ENCODE results near the gene RAB32. TPM values are rescaled to one million over a fixed set of nuclear protein-coding genes. Genes with fewer than 3 reads are reported as not detected.

Gene RAB32
- 10 to 100 TPM in 1 of 3 donors, 1 to 10 TPM in 2; 1.5 to 12.0 (median 4.7) TPM for total RNA-seq
- total RNA-seq (2013), result 14.9 TPM

GRCh38 chr6:146543211-146543939 is at the start of gene RAB32:
Gene RAB32, plus strand, starts transcription at chr6:146543833. Its CDS starts 39 bp downstream, at chr6:146543872.
- no peaks in the 10 kb centered on the region for H3K9me3 Mint-ChIP-seq
- Histone ChIP-seq H3K4me3 (ENCODE audit: low read length) (peak within 1 kb of the TSS; percentile 52), H3K27me3 (ENCODE audit: control insufficient read depth, insufficient read depth, low read length) (no peaks in the 10 kb centered on the region), H3K4me1 (ENCODE audit: control insufficient read depth, insufficient read depth, low read length) (peaks cover 11% of the 10 kb centered on the region), H3K9me3 (ENCODE audit: control insufficient read depth, insufficient read depth, low read length) (no peaks in the 10 kb centered on the region), H3K27ac (ENCODE audit: low read length) (peak within 1 kb of the TSS; percentile 51), H3K36me3 (ENCODE audit: control insufficient read depth, insufficient read depth, low read length) (no peaks in the 10 kb centered on the region)
- peak within 1 kb of the TSS in 1 of 2 donors; percentile 59 for H3K27ac Mint-ChIP-seq
- TF ChIP-seq, protein P1, sequence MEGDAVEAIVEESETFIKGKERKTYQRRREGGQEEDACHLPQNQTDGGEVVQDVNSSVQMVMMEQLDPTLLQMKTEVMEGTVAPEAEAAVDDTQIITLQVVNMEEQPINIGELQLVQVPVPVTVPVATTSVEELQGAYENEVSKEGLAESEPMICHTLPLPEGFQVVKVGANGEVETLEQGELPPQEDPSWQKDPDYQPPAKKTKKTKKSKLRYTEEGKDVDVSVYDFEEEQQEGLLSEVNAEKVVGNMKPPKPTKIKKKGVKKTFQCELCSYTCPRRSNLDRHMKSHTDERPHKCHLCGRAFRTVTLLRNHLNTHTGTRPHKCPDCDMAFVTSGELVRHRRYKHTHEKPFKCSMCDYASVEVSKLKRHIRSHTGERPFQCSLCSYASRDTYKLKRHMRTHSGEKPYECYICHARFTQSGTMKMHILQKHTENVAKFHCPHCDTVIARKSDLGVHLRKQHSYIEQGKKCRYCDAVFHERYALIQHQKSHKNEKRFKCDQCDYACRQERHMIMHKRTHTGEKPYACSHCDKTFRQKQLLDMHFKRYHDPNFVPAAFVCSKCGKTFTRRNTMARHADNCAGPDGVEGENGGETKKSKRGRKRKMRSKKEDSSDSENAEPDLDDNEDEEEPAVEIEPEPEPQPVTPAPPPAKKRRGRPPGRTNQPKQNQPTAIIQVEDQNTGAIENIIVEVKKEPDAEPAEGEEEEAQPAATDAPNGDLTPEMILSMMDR (IDR thresholded peaks at IDR 0.05), result no peak
- H3K4me1 Mint-ChIP-seq, result peaks cover 4 to 5% of the 10 kb centered on the region in 2 donors
- peaks cover 4 to 13% of the 10 kb centered on the region in 2 donors for H3K27me3 Mint-ChIP-seq (ENCODE audit: low read depth in 2 of 2)
- no peaks in the 10 kb centered on the region for H3K36me3 Mint-ChIP-seq
- intact Hi-C loops (cut with micrococcal nuclease), result no loop called here
- H3K4me3 Mint-ChIP-seq, result peak within 1 kb of the TSS; percentile 89
- ATAC-seq (peak; percentile 87 to 95 (median 90)), DNase-seq (peak; percentile 19 to 50)
- 2% methylated on average over 86 of the region's 86 CpGs for WGBS (ENCODE audit: insufficient coverage)

- Mint-ChIP-seq H3K4me1 (no peaks in the 10 kb centered on the region), H3K27ac (no peak overlapping the region), H3K27me3 (ENCODE audit: low read depth in 2 of 2) (no peaks in the 10 kb centered on the region), H3K4me3 (no peak overlapping the region), H3K36me3 (peaks cover 6% of the 10 kb centered on the region), H3K9me3 (peaks cover 10 to 11% of the 10 kb centered on the region in 2 donors)
- intact Hi-C loops (cut with micrococcal nuclease), result no loop called here
- Histone ChIP-seq H3K9me3 (ENCODE audit: control insufficient read depth, insufficient read depth, low read length) (no peaks in the 10 kb centered on the region), H3K36me3 (ENCODE audit: control insufficient read depth, insufficient read depth, low read length) (no peaks in the 10 kb centered on the region), H3K4me1 (ENCODE audit: control insufficient read depth, insufficient read depth, low read length) (no peaks in the 10 kb centered on the region), H3K27me3 (ENCODE audit: control insufficient read depth, insufficient read depth, low read length) (no peaks in the 10 kb centered on the region), H3K27ac (ENCODE audit: low read length) (no peak overlapping the region), H3K4me3 (ENCODE audit: low read length) (no peak overlapping the region)
- DNase-seq (no peak), ATAC-seq (no peak)
- 69% methylated on average over 4 of the region's 4 CpGs for WGBS (ENCODE audit: insufficient coverage)
- TF ChIP-seq, protein P1 (IDR thresholded peaks at IDR 0.05), result no peak
Measured at GRCh38 chr6:146498309-146498708, 45.3 kb upstream of the RAB32 start.

GRCh38 chr6:146503096-146503495 is 40.5 kb upstream of the RAB32 start:
- H3K4me3 ChIP-seq (ENCODE audit: low read length), result no peak overlapping the region
- H3K36me3 ChIP-seq (ENCODE audit: control insufficient read depth, insufficient read depth, low read length), result no peaks in the 10 kb centered on the region
- no peaks in the 10 kb centered on the region for H3K4me1 Mint-ChIP-seq
- no peaks in the 10 kb centered on the region for H3K9me3 ChIP-seq (ENCODE audit: control insufficient read depth, insufficient read depth, low read length)
- peaks cover 10 to 12% of the 10 kb centered on the region in 2 donors for H3K9me3 Mint-ChIP-seq
- no peak overlapping the region for H3K27ac Mint-ChIP-seq
- H3K27me3 Mint-ChIP-seq (ENCODE audit: low read depth in 2 of 2), result no peaks in the 10 kb centered on the region
- no peaks in the 10 kb centered on the region for H3K4me1 ChIP-seq (ENCODE audit: control insufficient read depth, insufficient read depth, low read length)
- DNase-seq, result no peak
- no peak for ATAC-seq
- peaks cover 6% of the 10 kb centered on the region for H3K36me3 Mint-ChIP-seq
- WGBS (ENCODE audit: insufficient coverage), result 100% methylated on average over 1 of the region's 1 CpG
- intact Hi-C loops (cut with micrococcal nuclease), result no loop called here
- no peak overlapping the region for H3K4me3 Mint-ChIP-seq
- H3K27ac ChIP-seq (ENCODE audit: low read length), result no peak overlapping the region
- TF ChIP-seq, protein P1 (IDR thresholded peaks at IDR 0.05), result no peak
- no peaks in the 10 kb centered on the region for H3K27me3 ChIP-seq (ENCODE audit: control insufficient read depth, insufficient read depth, low read length)

Data from natural killer cell (primary cell).